ENCODE results near the gene ITGB7.
A peak's percentile ranks its signal among the peaks of the same experiment; 100 is the strongest.

- TF ChIP-seq CTCF (IDR thresholded peaks at IDR 0.05; ENCODE audit: low read depth, low read length) (peak; percentile 60), EZH2phosphoT487 (IDR thresholded peaks at IDR 0.05; ENCODE audit: low read depth) (no peak)
Observed at GRCh38 chr12:53211476-53212381, 4.7 kb upstream of the ITGB7 start.

Measured in OCI-LY3 (cell line).